ENCODE results near the gene MYH11. TPM values are rescaled to one million over a fixed set of nuclear protein-coding genes. Genes with fewer than 3 reads are reported as not detected.

The MYH11 gene
- total RNA-seq, 6 donors from 2014 or later = 33.6 to 224 (median 87.4) TPM

GRCh38 chr16:15653227-15653626 is 203.6 kb downstream of the MYH11 start:
- Histone ChIP-seq H3K4me3 (no peak overlapping the region), H3K9me3 (no peaks in the 10 kb centered on the region), H3K27ac (no peak overlapping the region), H3K4me1 (peaks cover 14 to 39% (median 26%) of the 10 kb centered on the region in 4 donors), H3K36me3 (peaks cover 0 to 7% (median 0%) of the 10 kb centered on the region in 4 donors), H3K27me3 (no peaks in the 10 kb centered on the region)
- TF ChIP-seq CTCF (IDR thresholded peaks at IDR 0.05) (no peak), POLR2AphosphoS5 (IDR thresholded peaks at IDR 0.05) (no peak), EP300 (IDR thresholded peaks at IDR 0.05) (no peak), POLR2A (IDR thresholded peaks at IDR 0.05) (no peak)
- ATAC-seq (ENCODE audit: low FRiP score in 2 of 2) = no peak
- 48 to 49% methylated on average over 4 of the region's 4 CpGs for WGBS, 2 donors
- no peak for DNase-seq

Small RNA genes within 50 kb of the gene (small RNA-seq; reads per million reads assigned to genes)
- 0 reads per million in 4 donors for gene RNU6-213P

Other genes with a start within 250 kb of the MYH11 start
- 10 to 100 TPM; 27.2 to 94.3 (median 71.3) TPM for gene MARF1, start 213.9 kb downstream of the MYH11 start, total RNA-seq
- gene NDE1, start 206.8 kb downstream of the MYH11 start, total RNA-seq = 10 to 100 TPM; 19.5 to 63.9 (median 37.0) TPM
- gene CEP20, start 31.6 kb upstream of the MYH11 start, total RNA-seq = 10 to 100 TPM in 5 of 6 donors, 1 to 10 TPM in 1; 7.7 to 45.2 (median 28.5) TPM
- 100 to 1,000 TPM in 1 of 6 donors, 10 to 100 TPM in 5; 35.4 to 106 (median 44.8) TPM for gene ABCC1, start 92.6 kb upstream of the MYH11 start, total RNA-seq